ENCODE data around the gene TUBG1. TPM values are rescaled to one million over a fixed set of nuclear protein-coding genes. Genes with fewer than 3 reads are reported as not detected.

The TUBG1 gene
- total and polyA plus RNA-seq, 10 of the 15 experiments (the other 5 are each of a cell fraction or from before 2014, with no cell fraction given) = 40.0 to 256 (median 107) TPM

DNA sequence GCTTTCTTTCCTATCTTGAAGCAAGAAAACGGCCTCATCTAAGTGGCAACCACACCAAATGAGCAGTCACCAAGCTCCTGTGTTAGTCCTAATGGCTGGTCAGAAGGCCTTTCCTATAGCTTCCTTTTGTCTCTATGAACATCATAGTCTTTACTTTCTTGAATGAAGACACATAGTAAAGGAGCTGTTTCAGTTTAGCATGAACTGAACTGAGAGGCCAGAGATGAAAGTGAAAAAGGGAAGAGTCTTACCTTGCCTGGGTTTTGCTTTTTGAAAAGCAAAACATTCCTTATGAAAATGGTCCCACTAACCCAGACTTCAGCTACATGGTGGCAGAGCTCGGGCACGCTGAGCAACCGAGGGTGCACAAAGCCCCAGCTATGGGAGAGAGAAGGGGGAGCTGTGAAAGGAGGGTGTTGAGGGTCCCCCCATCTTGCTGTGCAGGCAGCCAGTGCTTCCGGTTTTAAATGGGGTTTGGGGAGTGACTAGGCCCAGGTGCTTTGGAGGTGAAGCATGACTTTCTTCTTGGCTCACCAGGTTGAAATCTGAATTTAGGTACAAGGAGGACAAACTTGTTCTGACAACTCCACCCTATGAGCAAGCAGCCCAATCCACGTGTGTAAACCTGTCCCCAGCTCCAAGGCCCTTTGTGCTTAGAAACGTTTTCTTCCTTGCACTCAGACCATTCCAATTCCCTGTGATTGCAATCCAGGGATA is 22.8 kb upstream of the TUBG1 start:
- intact Hi-C loops (cut with micrococcal nuclease; ENCODE audit: unreplicated experiment) (no loop called here), in situ Hi-C loops (cut with MboI) (no loop called here)
- WGBS (ENCODE audit: insufficient coverage, insufficient replicate concordance, low lambda C conversion rate, missing lambda C conversion rate) = 0% methylated on average over 7 of the region's 7 CpGs
- H2AFZ ChIP-seq (ENCODE audit: control insufficient read depth, low read depth, low read length) = peak overlapping the region; percentile 35
- TSS peak; percentile 48 for BruUV-seq (replicated peaks)
- H3K27me3 ChIP-seq (replicated peaks in 1 of 2; ENCODE audit: control insufficient read depth in 2 of 2, insufficient read depth in 2 of 2, low read length in 1 of 2) = no peaks in the 10 kb centered on the region
- H3K9ac ChIP-seq (ENCODE audit: control insufficient read depth, insufficient read depth, low read length) = peak overlapping the region; percentile 5; the same call in 1 of the 2 replicates
- RAD21 ChIA-PET (ENCODE audit: unreplicated experiment) = interaction anchor here (1.0 to 3.6 kb wide), 13 partner anchors 9 to 177 kb away, joined by 3 to 30 read pairs (median 7); partner anchors contain the start of genes PLEKHH3, PSMC3IP, RETREG3 and TUBG1
- peaks cover 24 to 57% of the 10 kb centered on the region in 2 experiments for H3K36me3 ChIP-seq (ENCODE audit: control insufficient read depth in 2 of 2, insufficient read depth in 2 of 2, low read length in 1 of 2)
- SMC1A ChIA-PET (ENCODE audit: uncharacterized antibody, unreplicated experiment) = interaction anchor here (0.7 to 7.1 kb wide), 15 partner anchors 8 to 177 kb away, joined by 3 to 69 read pairs (median 5); partner anchors contain the start of genes CCR10, PLEKHH3, PSMC3IP and RETREG3
- H3K27ac ChIP-seq (ENCODE audit: control insufficient read depth, insufficient read depth) = peak overlapping the region; percentile 60
- peaks cover 32% of the 10 kb centered on the region for H3K4me1 ChIP-seq (ENCODE audit: control insufficient read depth, insufficient read depth, low read length)
- H3K4me2 ChIP-seq (ENCODE audit: control insufficient read depth, insufficient read depth) = peak overlapping the region; percentile 51
- CTCF ChIA-PET = interaction anchor here (0.7 to 3.4 kb wide), 15 partner anchors 9 to 193 kb away, joined by 3 to 34 read pairs (median 4); partner anchors contain the start of genes NAGLU, PLEKHH3, PSMC3IP and RETREG3
- H3K79me2 ChIP-seq (ENCODE audit: control insufficient read depth, insufficient read depth, low read length) = peaks cover 3% of the 10 kb centered on the region
- no peaks in the 10 kb centered on the region for H3K9me3 ChIP-seq (replicated peaks; ENCODE audit: control insufficient read depth, insufficient read depth, low read length)
- no peak for DNase-seq (ENCODE audit: low read depth, low spot score)
- POLR2A ChIA-PET = interaction anchor here (0.7 to 3.0 kb wide), 14 partner anchors 10 to 186 kb away, joined by 3 to 18 read pairs (median 4); partner anchors contain the start of genes NAGLU, PLEKHH3, RETREG3 and TUBG1
- no peaks in the 10 kb centered on the region for H4K20me1 ChIP-seq (ENCODE audit: control insufficient read depth, insufficient read depth)
- peak; percentile 94 for ATAC-seq
- peak; percentile 83 for FAIRE-seq
- peak overlapping the region; percentile 41; the same call in 1 of the 2 replicates for H3K4me3 ChIP-seq
- TF ChIP-seq HDAC6 (IDR thresholded peaks at IDR 0.05; ENCODE audit: unreplicated experiment) (no peak), MXI1 (IDR thresholded peaks at IDR 0.05; ENCODE audit: low read depth, low read length) (no peak), IKZF1 (conservative IDR thresholded peaks at IDR 0.05) (peak; percentile 48; the same call in 1 of the 2 replicates), RBBP5 (conservative IDR thresholded peaks at IDR 0.05) (no peak), EZH2 (IDR thresholded peaks at IDR 0.05; ENCODE audit: borderline replicate concordance, control insufficient read depth, low read depth, low read length) (no peak), JUNB (IDR thresholded peaks at IDR 0.05) (no peak), TARDBP (IDR thresholded peaks at IDR 0.05; ENCODE audit: borderline replicate concordance) (no peak), EED (IDR thresholded peaks at IDR 0.05; ENCODE audit: low read depth) (0 out of 2 replicates have a peak, but pooled peaks have one; percentile 16), SPI1 (IDR thresholded peaks at IDR 0.05; ENCODE audit: borderline replicate concordance, insufficient read depth, low read depth, low read length) (peak; percentile 58; the same call in 1 of the 2 replicates), RCOR1 (conservative IDR thresholded peaks at IDR 0.05; ENCODE audit: low read depth, low read length) (no peak), IRF4 (IDR thresholded peaks at IDR 0.05; ENCODE audit: low read depth, low read length) (no peak)
- TF ChIP-seq, protein P1, sequence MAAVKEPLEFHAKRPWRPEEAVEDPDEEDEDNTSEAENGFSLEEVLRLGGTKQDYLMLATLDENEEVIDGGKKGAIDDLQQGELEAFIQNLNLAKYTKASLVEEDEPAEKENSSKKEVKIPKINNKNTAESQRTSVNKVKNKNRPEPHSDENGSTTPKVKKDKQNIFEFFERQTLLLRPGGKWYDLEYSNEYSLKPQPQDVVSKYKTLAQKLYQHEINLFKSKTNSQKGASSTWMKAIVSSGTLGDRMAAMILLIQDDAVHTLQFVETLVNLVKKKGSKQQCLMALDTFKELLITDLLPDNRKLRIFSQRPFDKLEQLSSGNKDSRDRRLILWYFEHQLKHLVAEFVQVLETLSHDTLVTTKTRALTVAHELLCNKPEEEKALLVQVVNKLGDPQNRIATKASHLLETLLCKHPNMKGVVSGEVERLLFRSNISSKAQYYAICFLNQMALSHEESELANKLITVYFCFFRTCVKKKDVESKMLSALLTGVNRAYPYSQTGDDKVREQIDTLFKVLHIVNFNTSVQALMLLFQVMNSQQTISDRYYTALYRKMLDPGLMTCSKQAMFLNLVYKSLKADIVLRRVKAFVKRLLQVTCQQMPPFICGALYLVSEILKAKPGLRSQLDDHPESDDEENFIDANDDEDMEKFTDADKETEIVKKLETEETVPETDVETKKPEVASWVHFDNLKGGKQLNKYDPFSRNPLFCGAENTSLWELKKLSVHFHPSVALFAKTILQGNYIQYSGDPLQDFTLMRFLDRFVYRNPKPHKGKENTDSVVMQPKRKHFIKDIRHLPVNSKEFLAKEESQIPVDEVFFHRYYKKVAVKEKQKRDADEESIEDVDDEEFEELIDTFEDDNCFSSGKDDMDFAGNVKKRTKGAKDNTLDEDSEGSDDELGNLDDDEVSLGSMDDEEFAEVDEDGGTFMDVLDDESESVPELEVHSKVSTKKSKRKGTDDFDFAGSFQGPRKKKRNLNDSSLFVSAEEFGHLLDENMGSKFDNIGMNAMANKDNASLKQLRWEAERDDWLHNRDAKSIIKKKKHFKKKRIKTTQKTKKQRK (IDR thresholded peaks at IDR 0.05; ENCODE audit: low read depth, low read length) = no peak
- TF ChIP-seq, protein P2, sequence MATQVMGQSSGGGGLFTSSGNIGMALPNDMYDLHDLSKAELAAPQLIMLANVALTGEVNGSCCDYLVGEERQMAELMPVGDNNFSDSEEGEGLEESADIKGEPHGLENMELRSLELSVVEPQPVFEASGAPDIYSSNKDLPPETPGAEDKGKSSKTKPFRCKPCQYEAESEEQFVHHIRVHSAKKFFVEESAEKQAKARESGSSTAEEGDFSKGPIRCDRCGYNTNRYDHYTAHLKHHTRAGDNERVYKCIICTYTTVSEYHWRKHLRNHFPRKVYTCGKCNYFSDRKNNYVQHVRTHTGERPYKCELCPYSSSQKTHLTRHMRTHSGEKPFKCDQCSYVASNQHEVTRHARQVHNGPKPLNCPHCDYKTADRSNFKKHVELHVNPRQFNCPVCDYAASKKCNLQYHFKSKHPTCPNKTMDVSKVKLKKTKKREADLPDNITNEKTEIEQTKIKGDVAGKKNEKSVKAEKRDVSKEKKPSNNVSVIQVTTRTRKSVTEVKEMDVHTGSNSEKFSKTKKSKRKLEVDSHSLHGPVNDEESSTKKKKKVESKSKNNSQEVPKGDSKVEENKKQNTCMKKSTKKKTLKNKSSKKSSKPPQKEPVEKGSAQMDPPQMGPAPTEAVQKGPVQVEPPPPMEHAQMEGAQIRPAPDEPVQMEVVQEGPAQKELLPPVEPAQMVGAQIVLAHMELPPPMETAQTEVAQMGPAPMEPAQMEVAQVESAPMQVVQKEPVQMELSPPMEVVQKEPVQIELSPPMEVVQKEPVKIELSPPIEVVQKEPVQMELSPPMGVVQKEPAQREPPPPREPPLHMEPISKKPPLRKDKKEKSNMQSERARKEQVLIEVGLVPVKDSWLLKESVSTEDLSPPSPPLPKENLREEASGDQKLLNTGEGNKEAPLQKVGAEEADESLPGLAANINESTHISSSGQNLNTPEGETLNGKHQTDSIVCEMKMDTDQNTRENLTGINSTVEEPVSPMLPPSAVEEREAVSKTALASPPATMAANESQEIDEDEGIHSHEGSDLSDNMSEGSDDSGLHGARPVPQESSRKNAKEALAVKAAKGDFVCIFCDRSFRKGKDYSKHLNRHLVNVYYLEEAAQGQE (IDR thresholded peaks at IDR 0.05; ENCODE audit: low read depth, low read length) = no peak
- TF ChIP-seq, protein P3, sequence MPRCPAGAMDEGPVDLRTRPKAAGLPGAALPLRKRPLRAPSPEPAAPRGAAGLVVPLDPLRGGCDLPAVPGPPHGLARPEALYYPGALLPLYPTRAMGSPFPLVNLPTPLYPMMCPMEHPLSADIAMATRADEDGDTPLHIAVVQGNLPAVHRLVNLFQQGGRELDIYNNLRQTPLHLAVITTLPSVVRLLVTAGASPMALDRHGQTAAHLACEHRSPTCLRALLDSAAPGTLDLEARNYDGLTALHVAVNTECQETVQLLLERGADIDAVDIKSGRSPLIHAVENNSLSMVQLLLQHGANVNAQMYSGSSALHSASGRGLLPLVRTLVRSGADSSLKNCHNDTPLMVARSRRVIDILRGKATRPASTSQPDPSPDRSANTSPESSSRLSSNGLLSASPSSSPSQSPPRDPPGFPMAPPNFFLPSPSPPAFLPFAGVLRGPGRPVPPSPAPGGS (IDR thresholded peaks at IDR 0.05; ENCODE audit: borderline replicate concordance, insufficient read depth, low read depth, low read length, poor library complexity, severe bottlenecking) = no peak
